Naive thymus-derived CD8-positive, alpha-beta T cell (primary cell): ENCODE results near the gene PRXL2A. TPM values are rescaled to one million over a fixed set of nuclear protein-coding genes. Genes with fewer than 3 reads are reported as not detected.

Experiments used
- ATAC-seq, 2 donors: fragments of 150-1000 bp; cut with Tn5 transposase in 1 of 2; sonication (Bioruptor Pico), chemical (Tn5 transposase) in 1 of 2; 1 replicate in 1 of 2; 2 replicates in 1 of 2; pipeline ENCODE4 v1.10.0; 2021; ENCODE audit warnings: mild to moderate bottlenecking in 2 of 2, moderate library complexity in 2 of 2
- POLR2A ChIA-PET: fragments of 350-600 bp; sonication (Branson Sonifier 250); formaldehyde crosslinking; loops from one replicate; lab custom pipeline; 2021; ENCODE audit warnings: antibody characterized with exemption; lab: Charles Lee
- DNase-seq, 10 donors: peaks; one replicate each; pipeline versions ENCODE4 v3.0.0 to v3.0.0-alpha.2; 2020 to 2022
- H3K27ac Mint-ChIP-seq, 10 donors: one replicate each; pipeline ENCODE4 v1.8.0; 2020 to 2022; ENCODE audit warnings: mild to moderate bottlenecking in 10 of 10, mixed read lengths in 10 of 10, moderate library complexity in 4 of 10, inconsistent platforms in 1 of 10
- H3K27me3 Mint-ChIP-seq, 5 donors: one replicate each; pipeline ENCODE4 v1.8.0; 2021 to 2022; ENCODE audit warnings: mixed read lengths in 5 of 5
- H3K36me3 Mint-ChIP-seq, 3 donors: one replicate each; pipeline ENCODE4 v1.8.0; 2020 to 2022; ENCODE audit warnings: mixed read lengths in 3 of 3, mild to moderate bottlenecking in 2 of 3, inconsistent platforms in 1 of 3
- H3K4me1 Mint-ChIP-seq, 4 donors: one replicate each; pipeline ENCODE4 v1.8.0; 2021 to 2022; ENCODE audit warnings: mixed read lengths in 4 of 4
- H3K4me3 Mint-ChIP-seq, 10 donors: one replicate each; pipeline ENCODE4 v1.8.0; 2020 to 2022; ENCODE audit warnings: mild to moderate bottlenecking in 10 of 10, mixed read lengths in 10 of 10, moderate library complexity in 6 of 10, inconsistent platforms in 1 of 10
- H3K9me3 Mint-ChIP-seq, 9 donors: one replicate each; pipeline ENCODE4 v1.8.0; 2020 to 2022; ENCODE audit warnings: mixed read lengths in 9 of 9, mild to moderate bottlenecking in 3 of 9, inconsistent platforms in 1 of 9, moderate library complexity in 1 of 9
- polyA plus RNA-seq, 3 donors: library from polyadenylated mRNA; unstranded; fragments of 300-500 nt; fragmentation: Illumina TruSeq; gene quantifications; one replicate each; pipeline ENCODE4 v1.2.3, GENCODE V29; 2021
- total RNA-seq, 8 experiments: library from RNA in 2 of 8; stranded (reverse) in 2 of 8; gene quantifications; one replicate each; pipeline ENCODE4 v1.2.3 and lab custom pipeline; 2021 to 2026

PRXL2A gene
- total and polyA plus RNA-seq, 5 experiments from 2014 or later, result 10.2 to 21.3 (median 13.8) TPM

DNA sequence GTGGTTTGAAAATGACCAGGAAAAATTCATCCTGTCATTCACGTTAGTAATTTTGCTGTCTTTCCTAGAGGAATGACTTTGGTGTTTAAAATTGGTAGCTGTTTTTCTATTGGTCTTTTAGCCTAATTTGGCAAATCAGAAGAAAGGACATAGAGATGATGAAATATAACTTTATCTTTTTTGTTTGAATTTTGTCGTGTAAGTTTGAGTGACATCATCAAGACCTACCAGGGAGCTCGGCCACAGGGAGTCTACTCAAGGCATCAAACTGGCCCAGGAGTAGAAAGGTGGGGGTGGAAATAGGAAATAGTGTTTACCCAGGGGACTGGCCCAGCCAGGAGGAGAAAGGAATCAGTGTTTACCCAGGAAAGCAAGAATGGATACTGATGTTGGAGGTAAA, 24.8 kb downstream of the PRXL2A start:
- Mint-ChIP-seq H3K4me1 (peaks cover 0 to 4% (median 0%) of the 10 kb centered on the region in 4 donors), H3K27ac (no peak overlapping the region), H3K4me3 (no peak overlapping the region), H3K27me3 (peaks cover 0 to 7% (median 2%) of the 10 kb centered on the region in 5 donors), H3K9me3 (no peaks in the 10 kb centered on the region), H3K36me3 (peaks cover 0 to 25% (median 9%) of the 10 kb centered on the region in 3 donors)
- POLR2A ChIA-PET, result no interaction called here
- DNase-seq (no peak), ATAC-seq (no peak)

DNA sequence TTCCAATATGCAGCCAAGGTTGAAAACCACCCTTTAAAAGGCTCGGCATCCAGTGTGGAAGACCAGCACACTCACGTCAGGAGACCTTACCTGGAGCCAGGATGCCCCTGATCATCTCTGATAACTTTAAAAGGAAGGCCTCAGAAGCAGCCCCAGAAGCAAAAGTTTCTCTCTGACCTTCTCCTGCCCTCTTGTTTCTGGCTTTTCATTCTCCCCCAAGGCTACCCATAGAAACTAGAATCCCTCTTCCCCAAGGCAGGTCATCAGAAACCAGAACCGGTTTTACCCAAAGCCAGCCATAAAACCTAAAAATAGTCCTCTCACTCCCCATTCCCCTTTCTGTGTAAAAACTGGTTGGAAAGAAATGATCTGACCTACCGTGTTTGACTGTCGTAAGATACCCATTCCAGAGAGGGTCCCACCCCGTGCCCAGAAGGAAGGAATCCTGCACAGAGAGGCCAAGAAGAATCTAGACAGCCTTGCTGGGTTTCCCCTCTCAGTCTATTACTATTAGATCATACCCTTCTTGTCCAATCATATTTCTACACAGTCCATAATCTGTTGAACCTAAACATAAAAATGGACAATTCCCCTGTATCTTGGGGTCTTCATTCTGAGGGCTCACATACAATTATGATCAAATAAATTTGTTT, 28.2 kb downstream of the PRXL2A start:
- no peaks in the 10 kb centered on the region for H3K9me3 Mint-ChIP-seq

GRCh38 chr10:80437227-80437626, 28.9 kb downstream of the PRXL2A start:
- Mint-ChIP-seq H3K4me1 (no peaks in the 10 kb centered on the region), H3K27ac (no peak overlapping the region), H3K9me3 (no peaks in the 10 kb centered on the region), H3K4me3 (no peak overlapping the region), H3K27me3 (peaks cover 0 to 7% (median 2%) of the 10 kb centered on the region in 5 donors), H3K36me3 (peaks cover 0 to under 1% (median 0%) of the 10 kb centered on the region in 3 donors)
- no peak for DNase-seq
- POLR2A ChIA-PET, result no interaction called here
- ATAC-seq, result no peak

More for the DNA sequence above, 28.2 kb downstream of the PRXL2A start:
- Mint-ChIP-seq H3K27me3 (peaks cover 0 to 7% (median 2%) of the 10 kb centered on the region in 5 donors), H3K4me3 (peak overlapping the region in 1 of 10 donors; percentile 39), H3K27ac (peak overlapping the region in 1 of 10 donors; percentile 71), H3K36me3 (peaks cover 0 to 7% (median 2%) of the 10 kb centered on the region in 3 donors), H3K4me1 (peaks cover 0 to 1% (median 0%) of the 10 kb centered on the region in 4 donors)
- ATAC-seq (no peak), DNase-seq (no peak)
- POLR2A ChIA-PET, result no interaction called here

GRCh38 chr10:80441831-80442230, 33.5 kb downstream of the PRXL2A start:
- Mint-ChIP-seq H3K4me3 (no peak overlapping the region), H3K27ac (peak overlapping the region in 1 of 10 donors; percentile 37), H3K4me1 (peaks cover 21 to 36% (median 36%) of the 10 kb centered on the region in 4 donors), H3K36me3 (no peaks in the 10 kb centered on the region), H3K9me3 (no peaks in the 10 kb centered on the region), H3K27me3 (peaks cover 0 to 7% (median 2%) of the 10 kb centered on the region in 5 donors)
- POLR2A ChIA-PET, result interaction anchor here (37.5 kb wide), 1 partner anchor 64 kb away, joined by 914 read pairs; no protein-coding TSS in a partner anchor
- no peak for DNase-seq
- ATAC-seq, result no peak

- Mint-ChIP-seq H3K4me3 (no peak overlapping the region), H3K36me3 (no peaks in the 10 kb centered on the region), H3K27me3 (peaks cover 0 to 2% (median 0%) of the 10 kb centered on the region in 5 donors), H3K27ac (no peak overlapping the region), H3K4me1 (peaks cover 24 to 47% (median 43%) of the 10 kb centered on the region in 4 donors), H3K9me3 (no peaks in the 10 kb centered on the region)
- no peak for DNase-seq
- POLR2A ChIA-PET, result interaction anchor here (1.8 to 37.5 kb wide), 4 partner anchors 16 to 88 kb away, joined by 5 to 914 read pairs (median 28); no protein-coding TSS in a partner anchor
- ATAC-seq, result no peak
Observed at GRCh38 chr10:80442879-80443278, 34.5 kb downstream of the PRXL2A start.

DNA sequence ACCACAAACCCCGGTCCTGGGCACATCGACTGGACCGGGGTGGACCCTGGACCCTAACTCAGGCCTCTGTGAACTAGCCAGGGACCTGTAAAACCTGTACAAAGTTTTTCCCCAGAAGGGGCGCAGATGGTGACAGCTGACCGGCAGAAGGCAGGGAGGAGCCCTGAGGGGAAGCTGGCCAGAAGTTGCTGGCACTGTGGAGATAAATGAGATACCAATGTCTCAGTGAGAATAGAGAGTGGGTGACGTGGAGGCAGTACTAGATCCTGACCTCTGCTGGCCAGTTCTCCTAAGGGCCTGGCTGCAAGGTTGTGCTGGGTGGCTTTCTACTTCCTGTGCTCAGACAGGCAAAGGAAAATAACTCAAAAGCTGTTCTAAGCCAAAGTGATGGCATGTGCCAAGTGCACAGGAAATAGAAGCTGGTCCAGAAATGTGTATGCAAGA, 35.2 kb downstream of the PRXL2A start:
- Mint-ChIP-seq H3K27me3 (no peaks in the 10 kb centered on the region), H3K27ac (peak overlapping the region; percentile 68 to 96 (median 76)), H3K4me3 (peak overlapping the region in 6 of 10 donors; percentile 41 to 74 (median 54)), H3K36me3 (no peaks in the 10 kb centered on the region), H3K9me3 (no peaks in the 10 kb centered on the region), H3K4me1 (peaks cover 30 to 53% (median 50%) of the 10 kb centered on the region in 4 donors)
- DNase-seq (peak in 2 of 10 donors; percentile 13 to 44), ATAC-seq (peak; percentile 44 to 46)
- POLR2A ChIA-PET, result interaction anchor here (0.8 to 37.5 kb wide), 16 partner anchors 10 to 88 kb away, joined by 3 to 914 read pairs (median 6); partner anchors contain the start of genes PRXL2A and TSPAN14

GRCh38 chr10:80444124-80444523, 35.8 kb downstream of the PRXL2A start:
- no peaks in the 10 kb centered on the region for H3K36me3 Mint-ChIP-seq
- POLR2A ChIA-PET, result interaction anchor here (0.8 to 37.5 kb wide), 18 partner anchors 9 to 87 kb away, joined by 3 to 914 read pairs (median 5); partner anchors contain the start of genes PRXL2A and TSPAN14
- H3K27ac Mint-ChIP-seq, result peak overlapping the region; percentile 71 to 96 (median 82)
- no peaks in the 10 kb centered on the region for H3K27me3 Mint-ChIP-seq
- H3K9me3 Mint-ChIP-seq, result no peaks in the 10 kb centered on the region
- ATAC-seq (no peak), DNase-seq (no peak)
- H3K4me3 Mint-ChIP-seq, result peak overlapping the region in 8 of 10 donors; percentile 25 to 74 (median 52)
- peaks cover 31 to 59% (median 51%) of the 10 kb centered on the region in 4 donors for H3K4me1 Mint-ChIP-seq

- no peaks in the 10 kb centered on the region for H3K27me3 Mint-ChIP-seq
- POLR2A ChIA-PET, result interaction anchor here (0.8 to 37.5 kb wide), 19 partner anchors 8 to 86 kb away, joined by 3 to 914 read pairs (median 5); partner anchors contain the start of genes PRXL2A and TSPAN14
- peaks cover 31 to 64% (median 56%) of the 10 kb centered on the region in 4 donors for H3K4me1 Mint-ChIP-seq
- peak overlapping the region in 9 of 10 donors; percentile 8 to 83 (median 49) for H3K4me3 Mint-ChIP-seq
- H3K36me3 Mint-ChIP-seq, result no peaks in the 10 kb centered on the region
- peak overlapping the region; percentile 1 to 96 (median 82) for H3K27ac Mint-ChIP-seq
- H3K9me3 Mint-ChIP-seq, result no peaks in the 10 kb centered on the region
- peak; percentile 84 to 89 for ATAC-seq
- peak in 9 of 10 donors; percentile 38 to 86 (median 74) for DNase-seq
Observed at GRCh38 chr10:80444646-80445319, 36.4 kb downstream of the PRXL2A start.

DNA sequence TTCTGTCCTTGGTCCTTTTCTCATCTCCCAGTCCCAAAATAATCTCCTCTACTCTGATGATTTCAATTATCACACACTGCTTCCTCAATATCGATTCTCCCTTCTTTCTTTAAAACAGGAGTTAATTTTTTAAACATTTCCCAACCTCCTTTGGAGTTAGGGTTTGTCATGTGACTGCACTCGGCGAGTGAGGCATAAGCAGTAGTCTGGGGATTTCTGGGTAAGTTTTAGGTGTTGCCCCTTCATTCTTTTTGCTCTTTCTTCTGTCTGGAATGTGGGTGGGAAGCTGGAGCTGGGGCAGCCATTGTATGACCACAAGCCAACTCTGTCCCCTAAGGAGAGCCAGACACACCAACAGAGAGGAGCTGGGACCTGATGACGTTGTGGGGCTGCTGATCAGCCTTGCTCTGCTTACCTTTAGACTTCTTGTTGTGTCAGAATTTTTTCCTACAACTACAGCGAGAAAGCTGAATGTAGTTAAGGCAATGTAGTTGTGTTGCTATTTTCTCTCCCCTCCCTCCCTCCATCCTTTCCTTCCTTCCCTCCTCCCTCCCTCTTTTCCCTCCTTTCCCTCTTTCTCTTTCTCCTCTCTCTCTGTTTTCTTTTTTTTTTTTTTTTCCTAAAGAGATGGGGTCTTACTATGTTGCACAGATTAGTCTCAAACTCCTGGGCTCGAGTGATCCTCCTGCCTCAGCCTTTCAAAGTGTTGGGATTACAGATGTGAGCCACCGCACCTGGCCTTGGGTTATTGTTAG, 39.3 kb downstream of the PRXL2A start:
- peak overlapping the region in 9 of 10 donors; percentile 28 to 93 (median 81) for H3K27ac Mint-ChIP-seq
- DNase-seq (no peak), ATAC-seq (no peak)
- no peaks in the 10 kb centered on the region for H3K9me3 Mint-ChIP-seq
- H3K27me3 Mint-ChIP-seq, result no peaks in the 10 kb centered on the region
- H3K4me1 Mint-ChIP-seq, result peaks cover 31 to 64% (median 56%) of the 10 kb centered on the region in 4 donors
- H3K4me3 Mint-ChIP-seq, result peak overlapping the region in 5 of 10 donors; percentile 22 to 50 (median 34)
- no peaks in the 10 kb centered on the region for H3K36me3 Mint-ChIP-seq
- POLR2A ChIA-PET, result interaction anchor here (19.3 to 37.5 kb wide), 2 partner anchors 21 to 58 kb away, joined by 382 to 914 read pairs; no protein-coding TSS in a partner anchor

DNA sequence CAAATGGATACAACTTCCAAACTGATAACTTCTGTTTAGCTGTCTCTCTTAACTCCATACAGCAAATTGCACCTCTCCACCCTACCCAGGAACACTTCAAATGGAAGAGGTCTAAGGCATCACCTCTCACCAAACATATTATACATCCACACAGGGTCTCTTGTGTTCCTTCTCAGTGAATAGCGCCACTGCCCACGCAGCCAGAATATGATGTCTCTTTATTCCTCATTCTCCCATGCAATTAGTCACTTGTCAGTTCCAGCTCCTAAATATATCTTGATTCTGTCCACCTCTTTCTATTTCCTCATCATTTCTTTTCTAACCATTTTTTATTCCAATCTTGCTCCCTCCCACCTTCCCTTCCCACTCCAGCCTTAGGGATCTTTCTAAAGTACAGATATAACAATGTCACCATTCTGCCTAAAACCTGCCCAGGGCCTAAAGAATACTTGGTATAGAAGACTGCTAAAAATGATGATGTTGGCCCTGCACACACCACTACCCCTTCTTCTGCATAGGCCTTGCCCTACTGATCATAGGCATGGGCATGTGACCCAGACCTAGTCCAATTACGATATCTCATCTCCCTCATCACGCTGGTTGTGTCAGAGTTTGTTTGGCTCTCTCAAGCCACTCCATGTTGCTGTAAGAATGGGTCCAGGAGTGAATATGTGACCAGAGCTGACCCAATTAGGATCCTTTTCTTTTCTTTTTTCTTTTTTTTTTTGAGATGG, 40.0 kb downstream of the PRXL2A start:
- Mint-ChIP-seq H3K27ac (peak overlapping the region in 8 of 10 donors; percentile 28 to 93 (median 82)), H3K27me3 (no peaks in the 10 kb centered on the region), H3K36me3 (no peaks in the 10 kb centered on the region), H3K9me3 (no peaks in the 10 kb centered on the region), H3K4me1 (peaks cover 34 to 64% (median 57%) of the 10 kb centered on the region in 4 donors), H3K4me3 (peak overlapping the region in 4 of 10 donors; percentile 31 to 50 (median 42))
- POLR2A ChIA-PET, result interaction anchor here (19.3 to 37.5 kb wide), 2 partner anchors 20 to 57 kb away, joined by 382 to 914 read pairs; no protein-coding TSS in a partner anchor
- ATAC-seq (no peak), DNase-seq (no peak)

- H3K4me3 Mint-ChIP-seq, result no peak overlapping the region
- H3K27ac Mint-ChIP-seq, result peak overlapping the region in 9 of 10 donors; percentile 18 to 90 (median 71)
- peaks cover 27 to 58% (median 49%) of the 10 kb centered on the region in 4 donors for H3K4me1 Mint-ChIP-seq
- H3K27me3 Mint-ChIP-seq, result no peaks in the 10 kb centered on the region
- H3K9me3 Mint-ChIP-seq, result no peaks in the 10 kb centered on the region
- no peak for DNase-seq
- no peak for ATAC-seq
- no peaks in the 10 kb centered on the region for H3K36me3 Mint-ChIP-seq
- POLR2A ChIA-PET, result interaction anchor here (1.1 to 37.5 kb wide), 3 partner anchors 19 to 56 kb away, joined by 3 to 914 read pairs (median 382); no protein-coding TSS in a partner anchor
Observed at GRCh38 chr10:80449520-80449919, 41.2 kb downstream of the PRXL2A start.
